SHP77 treated with DMSO at 0.1 percent for 48 hours (cell line): ENCODE data around the gene SLC22A31.
"Not testable (repeated sequence)": the region's sequence is repeated elsewhere in the genome, so short reads cannot be mapped to it uniquely, and the experiment has no call there.

Source experiments
- DNase-seq: peaks from one replicate; lab custom pipeline; 2025; lab: John Stamatoyannopoulos, UW

Gene SLC22A31

GRCh38 chr16:89200124-89200849, at the start of gene SLC22A31:
TSS of gene SLC22A31 (minus strand) at chr16:89200537. CDS start at chr16:89200501, 36 bp downstream.
- no peak for DNase-seq

DNA sequence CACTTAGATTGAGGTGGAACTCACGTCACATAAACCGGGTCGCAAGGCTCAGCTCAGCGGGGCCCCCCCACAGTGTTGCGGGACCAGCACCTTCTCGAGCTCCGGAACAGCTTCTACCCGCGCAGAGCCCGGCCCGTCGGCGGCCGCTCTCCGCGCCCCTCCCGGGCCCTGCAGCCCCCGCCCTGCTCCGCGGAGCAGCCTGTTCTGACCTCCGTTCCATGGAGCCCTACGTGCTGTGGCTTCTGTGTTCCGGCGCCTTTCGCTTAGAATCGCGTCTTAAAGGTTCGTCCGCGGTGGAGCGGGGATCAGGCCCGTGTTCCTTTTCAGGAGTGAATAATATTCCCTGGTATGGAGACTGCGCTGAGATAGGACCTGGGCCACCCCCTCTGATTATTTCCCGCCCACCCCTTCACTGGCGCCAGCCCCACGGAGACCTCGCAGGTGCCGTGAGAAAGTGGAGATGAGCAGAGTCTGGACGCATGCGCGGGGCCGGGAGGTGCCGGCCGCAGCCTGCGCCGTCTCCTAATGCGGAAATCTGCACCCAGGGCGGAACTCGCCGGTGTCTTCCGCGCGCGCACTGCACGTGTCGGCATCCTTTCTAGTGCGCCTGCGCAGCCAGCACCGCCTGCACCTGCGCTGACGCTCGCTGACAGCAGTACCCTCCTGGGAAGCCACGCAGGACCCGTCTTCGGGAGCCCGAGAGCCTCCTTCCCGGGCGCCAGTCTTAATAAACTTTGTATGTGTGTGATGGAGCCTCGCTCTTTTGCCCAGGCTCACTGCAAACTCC, 48.1 kb upstream of the SLC22A31 start:
- DNase-seq = no peak

DNA sequence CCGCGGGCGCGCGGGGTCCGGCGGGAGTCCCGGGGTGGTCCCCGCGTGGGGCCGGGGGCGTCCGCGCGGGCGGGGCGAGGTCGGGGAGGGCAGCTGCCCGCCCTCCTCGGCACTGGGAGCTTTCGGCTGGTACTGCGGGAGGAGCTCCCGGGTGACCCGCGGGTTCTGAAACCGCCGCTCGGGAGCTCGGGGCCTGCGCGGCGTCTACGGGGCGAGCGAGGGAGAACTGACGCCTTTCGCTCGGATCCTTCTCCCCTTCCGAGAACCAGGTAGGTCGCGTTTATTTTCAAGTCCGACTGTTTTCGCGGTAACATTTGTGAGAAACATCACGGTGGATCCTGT, 47.4 kb upstream of the SLC22A31 start:
- not testable (repeated sequence) for DNase-seq

- peak; percentile 79 for DNase-seq
These were observed 46.8 kb upstream of the SLC22A31 start for GRCh38 chr16:89246903-89247733.

GRCh38 chr16:89246383-89246902, 46.1 kb upstream of the SLC22A31 start:
- peak; percentile 65 for DNase-seq

GRCh38 chr16:89244754-89245153, 44.4 kb upstream of the SLC22A31 start:
- DNase-seq = no peak

DNA sequence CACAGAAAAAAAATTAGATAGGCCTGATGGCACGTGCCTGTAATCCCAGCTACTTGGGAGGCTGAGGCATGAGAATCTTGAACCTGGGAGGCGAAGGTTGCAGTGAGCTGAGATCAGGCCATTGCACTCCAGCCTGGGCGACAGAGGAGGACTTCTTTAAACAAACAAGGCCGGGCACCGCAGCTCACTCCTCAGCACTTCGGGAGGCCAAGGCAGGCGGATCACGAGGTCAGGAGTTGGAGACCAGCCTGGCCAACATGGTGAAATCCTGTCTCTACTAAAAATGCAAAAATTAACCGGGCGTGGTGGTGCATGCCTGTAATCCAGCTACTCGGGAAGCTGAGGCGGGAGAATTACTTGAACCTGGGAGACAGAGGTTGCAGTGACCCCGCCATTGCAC, 43.9 kb upstream of the SLC22A31 start:
- DNase-seq = not testable (repeated sequence)

GRCh38 chr16:89243664-89244063, 43.3 kb upstream of the SLC22A31 start:
- DNase-seq = no peak

- DNase-seq = no peak
These were observed 42.5 kb upstream of the SLC22A31 start for GRCh38 chr16:89242795-89243200.

DNA sequence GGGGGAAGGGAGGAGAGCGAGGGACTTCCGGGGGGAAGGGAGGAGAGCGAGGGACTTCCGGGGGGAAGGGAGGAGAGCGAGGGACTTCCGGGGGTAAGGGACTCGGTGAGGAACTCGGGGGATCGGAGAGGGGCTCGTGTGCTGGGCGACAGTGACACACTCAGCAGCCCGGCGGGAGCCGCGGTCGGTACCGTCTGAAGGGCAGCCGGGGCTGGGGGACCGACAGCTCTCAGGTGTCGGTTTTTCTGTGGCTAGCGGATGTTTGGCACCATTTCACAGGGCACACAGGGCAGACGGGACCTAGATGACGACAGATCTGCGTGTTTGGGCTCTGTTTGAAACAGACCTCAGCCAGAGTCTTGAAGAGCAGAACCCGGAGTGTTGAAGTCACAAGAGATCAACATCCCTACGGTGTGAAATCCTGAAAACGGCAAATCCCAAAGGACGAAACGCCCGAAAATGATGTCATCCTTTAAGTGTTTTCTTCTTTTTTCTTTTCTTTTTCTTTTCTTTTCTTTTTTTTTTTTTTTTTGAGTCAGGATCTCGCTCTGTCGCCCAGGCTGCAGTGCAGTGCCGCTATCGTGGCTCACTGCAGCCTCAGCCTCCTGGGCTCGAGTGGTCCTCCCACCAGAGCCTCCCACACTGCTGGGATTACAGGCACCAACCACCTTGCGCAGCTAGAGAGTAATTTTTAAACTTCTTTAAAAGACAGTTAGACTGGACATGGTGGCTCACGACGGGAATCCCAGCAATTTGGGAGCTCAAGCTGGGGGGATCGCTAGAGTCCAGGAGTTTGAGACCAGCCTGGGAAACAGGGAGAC, 41.1 kb upstream of the SLC22A31 start:
- DNase-seq = peak; percentile 49

DNA sequence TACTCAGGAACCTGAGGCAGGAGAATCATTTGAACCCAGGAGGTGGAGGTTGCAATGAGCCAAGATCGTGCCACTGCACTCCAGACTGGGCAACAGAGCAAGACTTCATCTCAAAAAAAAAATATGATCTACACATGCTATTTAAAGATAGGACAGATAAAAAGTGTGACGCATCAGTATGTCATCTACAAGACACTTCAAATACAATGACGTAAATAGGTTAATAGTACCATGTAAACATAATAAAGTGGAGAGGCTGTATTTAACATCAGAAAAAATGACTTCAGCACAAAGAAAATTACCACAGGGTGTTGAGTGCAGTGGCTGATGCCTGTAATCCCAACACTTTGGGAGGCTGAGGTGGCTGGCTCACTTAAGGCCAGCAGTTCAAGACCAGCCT, 37.4 kb upstream of the SLC22A31 start:
- peak; percentile 10 for DNase-seq

- DNase-seq = no peak
These were observed 33.5 kb upstream of the SLC22A31 start for GRCh38 chr16:89233678-89234490.

GRCh38 chr16:89232107-89232506, 31.8 kb upstream of the SLC22A31 start:
- no peak for DNase-seq

DNA sequence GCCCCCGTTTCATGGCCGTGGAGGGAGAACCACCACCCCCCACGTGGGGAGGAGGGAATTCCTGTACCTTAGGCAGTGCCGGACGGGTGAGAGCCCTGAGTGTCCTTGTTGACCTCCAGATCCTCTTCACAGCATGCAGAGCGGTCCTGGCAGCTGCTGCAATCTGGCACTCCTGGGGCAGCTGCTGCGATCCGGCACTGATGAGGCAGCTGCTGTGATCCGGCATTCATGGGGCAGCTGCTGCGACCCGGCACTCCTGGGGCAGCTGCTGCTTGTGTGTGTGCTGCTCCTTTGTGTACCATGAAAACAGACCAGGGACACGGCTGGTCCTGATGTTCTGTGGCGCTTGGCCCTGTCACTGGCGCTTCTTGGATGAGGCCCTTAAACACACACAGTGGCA, 29.9 kb upstream of the SLC22A31 start:
- peak; percentile 94 for DNase-seq

GRCh38 chr16:89224665-89225064, 24.3 kb upstream of the SLC22A31 start:
- no peak for DNase-seq

GRCh38 chr16:89222931-89223330, 22.6 kb upstream of the SLC22A31 start:
- DNase-seq = no peak

DNA sequence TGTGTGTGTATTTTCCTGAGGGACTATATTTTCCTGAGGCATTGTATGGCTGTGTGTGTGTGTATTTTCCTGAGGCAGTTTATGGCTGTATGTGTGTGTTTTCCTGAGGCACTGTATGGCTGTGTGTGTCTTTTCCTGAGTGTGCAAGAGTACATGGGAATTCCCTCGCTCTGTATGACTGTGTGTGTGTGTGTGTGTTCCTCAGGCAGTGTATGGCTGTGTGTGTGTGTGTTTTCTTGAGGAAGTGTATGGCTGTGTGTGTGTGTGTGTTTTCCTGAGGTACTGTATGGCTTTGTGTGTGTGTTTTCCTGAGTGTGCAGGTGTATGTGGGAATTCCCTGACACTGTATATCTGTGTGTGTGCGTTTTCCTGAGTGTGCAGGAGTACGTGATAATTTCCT, 21.3 kb upstream of the SLC22A31 start:
- DNase-seq = no peak

GRCh38 chr16:89219365-89219764, 19.0 kb upstream of the SLC22A31 start:
- DNase-seq = no peak

DNA sequence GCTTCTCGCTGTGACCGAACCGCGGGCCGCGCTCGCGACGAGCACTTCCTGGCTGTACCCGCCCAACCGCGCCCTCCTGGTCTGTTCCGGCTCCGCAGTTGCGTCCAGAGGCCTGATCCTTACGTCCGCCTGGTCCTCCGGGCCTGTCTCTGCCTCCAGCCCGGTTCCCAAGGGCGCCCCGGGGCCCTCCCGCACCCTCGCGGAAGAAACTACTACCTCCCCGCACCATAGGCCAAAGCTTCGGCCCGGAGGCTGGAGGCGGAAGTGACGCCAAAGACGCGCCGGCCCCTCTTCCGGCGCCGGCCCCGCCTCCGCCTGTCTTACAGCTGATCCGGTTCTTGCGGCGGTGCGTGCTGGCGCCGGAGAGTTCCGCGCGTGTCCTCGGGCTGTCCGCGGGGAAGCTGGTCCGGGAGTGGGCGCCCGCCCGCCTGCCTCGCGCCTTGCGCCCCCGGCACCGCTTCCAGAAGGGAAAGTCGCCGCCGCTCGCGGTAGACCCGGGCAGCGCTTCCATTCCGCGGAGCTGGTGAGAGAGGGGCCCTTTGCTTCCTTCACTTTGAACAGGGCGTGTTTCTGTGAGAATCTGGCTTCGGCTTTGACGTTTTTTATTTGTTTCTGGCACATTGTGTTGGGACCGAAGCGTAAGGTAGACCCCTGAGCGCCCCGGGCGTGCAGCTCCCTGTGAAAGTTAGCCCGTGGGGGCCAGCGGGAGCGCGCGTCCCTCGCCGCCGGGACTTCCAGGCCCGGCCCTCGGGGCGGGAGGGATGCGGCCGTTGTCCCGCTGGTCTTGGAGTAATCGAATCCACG, 17.3 kb upstream of the SLC22A31 start, which contains the start of gene ZNF778:
TSS of gene ZNF778 (plus strand) at position 316 of the 804 bp plus-strand sequence. CDS start 3,425 bp downstream, outside the sequence.
- peak; percentile 55 for DNase-seq

GRCh38 chr16:89217138-89217387, 16.7 kb upstream of the SLC22A31 start:
- DNase-seq = no peak
